Motor neuron (in vitro differentiated cells): ENCODE results near the gene PLAAT1. TPM values are rescaled to one million over a fixed set of nuclear protein-coding genes. Genes with fewer than 3 reads are reported as not detected.

ENCODE experiments used
- ATAC-seq, 8 experiments: fragments of 200-7000 bp; cut with Tn5 transposase; replicated peaks in 6 of 8; 2 replicates each; pipeline ENCODE4 v1.8.0; 2021; ENCODE audit warnings: mild to moderate bottlenecking in 8 of 8, moderate library complexity in 8 of 8
- H3K27ac ChIP-seq, 2 donors: fragments of 250-450 bp; sonication (Bioruptor Pico); 2 replicates each; pipeline ENCODE4 v1.9.0; 2021; ENCODE audit warnings: antibody characterized with exemption in 2 of 2, mild to moderate bottlenecking in 2 of 2, moderate library complexity in 1 of 2
- H3K4me1 ChIP-seq, 2 donors: fragments of 250-450 bp; sonication (Bioruptor Pico); replicated peaks in 1 of 2; 2 replicates each; pipeline ENCODE4 v1.6.1; 2021; ENCODE audit warnings: antibody characterized with exemption in 2 of 2, mild to moderate bottlenecking in 2 of 2, moderate library complexity in 1 of 2
- H3K4me3 ChIP-seq, 5 donors: fragments of 250-450 bp; sonication (Bioruptor Pico); 2 replicates each; pipeline ENCODE4 v1.9.0; 2021; ENCODE audit warnings: antibody characterized with exemption in 5 of 5, mild to moderate bottlenecking in 5 of 5, moderate library complexity in 4 of 5
- WGBS, 10 experiments: fragments of 450-650 bp; shearing (Covaris generic); methylation state at CpG; one replicate each; pipeline ENCODE4 v1.0.0; 2022; 5-methylcytosine and 5-hydroxymethylcytosine counted together
- in situ Hi-C, 9 experiments: fragments of 400-800 bp; cut with MboI; loops; one replicate each; pipeline ENCODE4 v1.15.0; 2021; ENCODE audit warnings: low sequenced_read_pairs in 9 of 9, low pct_unique_long_range_greater_than_20kb in 2 of 9; ENCODE audit not compliant: unreplicated experiment in 9 of 9
- total RNA-seq, 8 experiments: library from RNA; unstranded; fragments of 300-600 nt; gene quantifications; 2 replicates each; pipeline versions ENCODE4 v1.2.3 to v1.2.4, GENCODE V29; 2022

The PLAAT1 gene
- total RNA-seq, 8 experiments from 2014 or later, result 0.71 to 11.6 (median 6.6) TPM

DNA sequence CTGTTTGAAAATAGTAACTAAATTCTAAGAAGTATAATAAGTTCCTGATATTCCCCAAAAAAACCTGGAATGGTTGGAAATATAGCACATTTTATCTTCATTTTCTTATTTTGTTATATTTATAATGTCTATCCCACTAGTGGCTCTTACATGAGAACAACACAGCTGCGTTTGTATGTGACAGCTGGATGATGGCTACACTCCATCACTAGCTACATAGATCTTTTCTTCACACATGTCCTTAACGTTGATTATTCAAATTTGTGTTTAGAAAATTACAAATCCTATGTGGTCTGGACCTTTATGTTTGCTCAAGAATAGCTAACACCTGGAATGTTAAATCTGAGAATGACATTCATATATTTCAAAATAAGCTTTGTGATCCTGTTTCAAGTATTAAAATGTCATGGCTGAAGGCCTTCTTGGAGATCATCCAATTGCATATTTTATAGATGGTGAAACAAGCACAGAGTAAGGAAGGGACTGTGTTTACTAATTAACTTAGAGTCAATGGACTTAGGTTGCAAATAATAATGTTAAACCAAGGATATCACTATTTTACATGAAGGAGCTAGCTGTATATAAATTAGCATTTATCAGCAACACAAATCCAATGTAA lies 76.8 kb downstream of the PLAAT1 start:
- 0 to 100% (median 89%) methylated on average over 1 to 2 of the region's 2 CpGs; no CpG with 5 or more reads in 1 of the 10 experiments for WGBS, 10 experiments
- Histone ChIP-seq H3K27ac (no peak overlapping the region), H3K4me3 (no peak overlapping the region), H3K4me1 (peaks cover 12 to 17% of the 10 kb centered on the region in 2 donors)
- in situ Hi-C loops, result no loop called here
- no peak for ATAC-seq

Other genes starting within 250 kb of the PLAAT1 start
- under 1 TPM in 7 of 8 experiments, not detected in 1; 0.21 to 0.92 (median 0.49) TPM for gene ATP13A5, start 137.5 kb downstream of the PLAAT1 start, total RNA-seq